PC-9 (cell line): ENCODE results near the gene EXOC1. TPM values are rescaled to one million over a fixed set of nuclear protein-coding genes. Genes with fewer than 3 reads are reported as not detected.

Source experiments
- BruUV-seq: library from RNA; stranded (reverse); fragments of 400-500 nt; replicated peaks from 2 replicates; lab custom pipeline; 2021; lab: Mats Ljungman, UMichigan
- CTCF ChIA-PET: fragments of 300-600 bp; sonication (Branson Sonifier 250); formaldehyde crosslinking; loops from one replicate; lab custom pipeline; 2022; ENCODE audit warnings: antibody characterized with exemption; lab: Charles Lee
- POLR2A ChIA-PET: fragments of 300-600 bp; sonication (Branson Sonifier 250); formaldehyde crosslinking; loops from one replicate; lab custom pipeline; 2022; ENCODE audit warnings: antibody characterized with exemption; ENCODE audit not compliant: unreplicated experiment; lab: Charles Lee
- DNase-seq, 2 experiments: peaks; one replicate each; pipeline versions ENCODE4 v3.0.0 to v3.0.0-alpha.2; 2015 to 2022; ENCODE audit warnings: mixed read lengths in 1 of 2
- H2AFZ ChIP-seq: fragments of 200-600 bp; sonication (generic); 2 replicates; pipeline ENCODE4 v1.8.1; 2017; ENCODE audit warnings: antibody characterized with exemption
- H3F3A ChIP-seq: fragments of 200-600 bp; sonication (generic); 2 replicates; pipeline ENCODE4 v1.8.1; 2017; ENCODE audit warnings: antibody characterized with exemption, mild to moderate bottlenecking, low read depth; ENCODE audit not compliant: insufficient read depth
- H3K27ac ChIP-seq: fragments of 200-600 bp; sonication (generic); 2 replicates; pipeline ENCODE4 v1.6.1; 2016; ENCODE audit warnings: mixed run types
- H3K27me3 ChIP-seq: fragments of 200-600 bp; sonication (generic); 2 replicates; pipeline ENCODE4 v1.6.1; 2016; ENCODE audit warnings: low read depth, mixed run types; ENCODE audit not compliant: insufficient read depth
- H3K36me3 ChIP-seq: fragments of 200-600 bp; sonication (generic); 2 replicates; pipeline ENCODE4 v1.6.1; 2016; ENCODE audit warnings: low read depth, mixed run types
- H3K4me1 ChIP-seq: fragments of 200-600 bp; sonication (generic); replicated peaks from 2 replicates; pipeline ENCODE4 v1.6.1; 2016; ENCODE audit warnings: mixed run types; ENCODE audit not compliant: insufficient read depth
- H3K4me2 ChIP-seq: fragments of 200-600 bp; sonication (generic); 2 replicates; pipeline ENCODE4 v1.6.1; 2017; ENCODE audit warnings: mixed run types
- H3K4me3 ChIP-seq: fragments of 200-600 bp; sonication (generic); 2 replicates; pipeline ENCODE4 v1.6.1; 2016; ENCODE audit warnings: mixed run types
- H3K79me2 ChIP-seq: fragments of 200-600 bp; sonication (generic); 2 replicates; pipeline ENCODE4 v1.6.1; 2017; ENCODE audit warnings: low read depth, mixed run types
- H3K9me2 ChIP-seq: fragments of 200-600 bp; sonication (generic); 2 replicates; pipeline ENCODE4 v1.8.1; 2017; ENCODE audit warnings: mild to moderate bottlenecking; ENCODE audit not compliant: insufficient read depth
- H3K9me3 ChIP-seq: fragments of 200-600 bp; sonication (generic); 2 replicates; pipeline ENCODE4 v1.8.1; 2016; ENCODE audit warnings: low read depth; ENCODE audit not compliant: insufficient read depth
- H4K20me1 ChIP-seq: fragments of 200-600 bp; sonication (generic); 2 replicates; pipeline ENCODE4 v1.8.1; 2017; ENCODE audit not compliant: insufficient read depth
- EZH2 ChIP-seq: fragments of 200-600 bp; sonication (generic); IDR thresholded peaks from 2 replicates; pipeline ENCODE4 v1.8.0; 2017; ENCODE audit warnings: antibody characterized with exemption, low read depth
- intact Hi-C: fragments of 100-400 bp; cut with micrococcal nuclease; formaldehyde crosslinking; loops from one replicate; pipeline ENCODE4 v1.10.0; 2022; ENCODE audit not compliant: unreplicated experiment
- total RNA-seq: library from RNA; stranded (reverse); gene quantifications from 2 replicates; pipeline ENCODE4 v1.2.3, GENCODE V29; 2021
- TF ChIP-seq, protein P1 (sequence below): fragments of 200-600 bp; sonication (generic); conservative IDR thresholded peaks from 2 replicates; pipeline ENCODE4 v1.6.1; 2017; ENCODE audit warnings: mixed run types, antibody characterized with exemption, mild to moderate bottlenecking, moderate library complexity

EXOC1 gene
- total RNA-seq, 1 experiment from 2014 or later: 27.1 TPM

DNA sequence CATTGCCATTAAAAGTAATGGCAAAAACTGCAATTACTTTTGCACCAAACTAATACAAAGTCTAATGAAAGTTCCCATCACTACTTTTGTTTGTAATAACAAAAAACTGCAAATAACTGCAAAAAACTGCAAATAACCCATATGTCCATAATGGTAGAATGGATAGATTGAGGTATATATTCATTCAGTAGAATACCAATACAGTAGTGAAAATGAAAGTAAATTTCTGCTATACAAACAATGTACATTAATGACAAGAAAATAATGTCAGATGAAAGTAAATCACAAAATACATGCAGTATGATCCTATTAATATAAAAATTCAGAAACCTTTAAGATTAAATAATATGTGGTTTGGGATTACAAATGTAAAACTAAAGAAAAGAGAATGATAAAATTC lies 54.0 kb downstream of the EXOC1 start:
- no peaks in the 10 kb centered on the region for H3K27me3 ChIP-seq
- peaks cover 15% of the 10 kb centered on the region; the same call in 1 of the 2 replicates for H3K4me1 ChIP-seq
- H3K36me3 ChIP-seq: no peaks in the 10 kb centered on the region
- H3K9me2 ChIP-seq: no peaks in the 10 kb centered on the region
- ChIA-PET CTCF (no interaction called here), POLR2A (no interaction called here)
- TF ChIP-seq, protein P1, sequence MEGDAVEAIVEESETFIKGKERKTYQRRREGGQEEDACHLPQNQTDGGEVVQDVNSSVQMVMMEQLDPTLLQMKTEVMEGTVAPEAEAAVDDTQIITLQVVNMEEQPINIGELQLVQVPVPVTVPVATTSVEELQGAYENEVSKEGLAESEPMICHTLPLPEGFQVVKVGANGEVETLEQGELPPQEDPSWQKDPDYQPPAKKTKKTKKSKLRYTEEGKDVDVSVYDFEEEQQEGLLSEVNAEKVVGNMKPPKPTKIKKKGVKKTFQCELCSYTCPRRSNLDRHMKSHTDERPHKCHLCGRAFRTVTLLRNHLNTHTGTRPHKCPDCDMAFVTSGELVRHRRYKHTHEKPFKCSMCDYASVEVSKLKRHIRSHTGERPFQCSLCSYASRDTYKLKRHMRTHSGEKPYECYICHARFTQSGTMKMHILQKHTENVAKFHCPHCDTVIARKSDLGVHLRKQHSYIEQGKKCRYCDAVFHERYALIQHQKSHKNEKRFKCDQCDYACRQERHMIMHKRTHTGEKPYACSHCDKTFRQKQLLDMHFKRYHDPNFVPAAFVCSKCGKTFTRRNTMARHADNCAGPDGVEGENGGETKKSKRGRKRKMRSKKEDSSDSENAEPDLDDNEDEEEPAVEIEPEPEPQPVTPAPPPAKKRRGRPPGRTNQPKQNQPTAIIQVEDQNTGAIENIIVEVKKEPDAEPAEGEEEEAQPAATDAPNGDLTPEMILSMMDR: no peak
- no peak for TF ChIP-seq EZH2
- BruUV-seq: no TSS peak
- H4K20me1 ChIP-seq: no peaks in the 10 kb centered on the region
- no peak for DNase-seq
- H3K9me3 ChIP-seq: no peaks in the 10 kb centered on the region
- H3K27ac ChIP-seq: no peak overlapping the region
- 0 out of 2 replicates have a peak overlapping the region, but pooled peaks have one; percentile 12 for H3K4me2 ChIP-seq
- no peak overlapping the region for H2AFZ ChIP-seq
- no peaks in the 10 kb centered on the region for H3K79me2 ChIP-seq
- no peaks in the 10 kb centered on the region for H3F3A ChIP-seq
- intact Hi-C loops: no loop called here
- H3K4me3 ChIP-seq: no peak overlapping the region

GRCh38 chr4:55910140-55910539 lies 56.7 kb downstream of the EXOC1 start:
- no peak for TF ChIP-seq EZH2
- TF ChIP-seq, protein P1: no peak
- H3K79me2 ChIP-seq: no peaks in the 10 kb centered on the region
- ChIA-PET CTCF (no interaction called here), POLR2A (no interaction called here)
- no peak overlapping the region for H2AFZ ChIP-seq
- H3K4me2 ChIP-seq: no peak overlapping the region
- H4K20me1 ChIP-seq: no peaks in the 10 kb centered on the region
- H3K36me3 ChIP-seq: no peaks in the 10 kb centered on the region
- no peak overlapping the region for H3K27ac ChIP-seq
- intact Hi-C loops: no loop called here
- H3K4me1 ChIP-seq: peaks cover 15% of the 10 kb centered on the region; the same call in 1 of the 2 replicates
- H3F3A ChIP-seq: no peaks in the 10 kb centered on the region
- H3K9me2 ChIP-seq: no peaks in the 10 kb centered on the region
- BruUV-seq: no TSS peak
- H3K4me3 ChIP-seq: no peak overlapping the region
- DNase-seq: no peak
- no peaks in the 10 kb centered on the region for H3K9me3 ChIP-seq
- H3K27me3 ChIP-seq: no peaks in the 10 kb centered on the region

DNA sequence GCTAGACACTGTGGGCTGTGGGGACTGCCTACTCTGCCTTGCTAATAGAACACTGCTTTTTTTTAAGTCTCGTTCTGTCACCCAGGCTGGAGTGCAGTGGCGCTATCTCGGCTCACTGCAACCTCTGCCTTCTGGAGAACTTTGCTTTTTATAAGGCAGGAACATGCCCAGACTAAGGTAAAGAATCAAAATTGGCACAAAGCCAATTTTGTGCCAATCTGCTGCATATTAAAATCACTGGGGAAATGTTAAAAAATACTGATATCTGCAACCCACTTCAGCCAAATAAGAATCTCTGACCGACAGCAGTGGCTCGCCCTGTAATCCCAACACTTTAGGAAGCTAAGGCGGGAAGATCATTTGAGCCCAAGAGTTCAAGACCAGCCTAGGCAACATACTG lies 58.8 kb downstream of the EXOC1 start:
- Histone ChIP-seq H3K27me3 (no peaks in the 10 kb centered on the region), H3K79me2 (no peaks in the 10 kb centered on the region), H2AFZ (no peak overlapping the region), H3K4me3 (no peak overlapping the region), H3K4me1 (peaks cover 4% of the 10 kb centered on the region; the same call in 1 of the 2 replicates), H3K9me2 (no peaks in the 10 kb centered on the region), H3K36me3 (no peaks in the 10 kb centered on the region), H3K27ac (no peak overlapping the region), H3K9me3 (no peaks in the 10 kb centered on the region), H4K20me1 (no peaks in the 10 kb centered on the region), H3K4me2 (no peak overlapping the region), H3F3A (no peaks in the 10 kb centered on the region)
- POLR2A ChIA-PET: no interaction called here
- DNase-seq: no peak
- intact Hi-C loops: no loop called here
- no TSS peak for BruUV-seq
- CTCF ChIA-PET: no interaction called here
- no peak for TF ChIP-seq EZH2
- TF ChIP-seq, protein P1: no peak
